HG02571 (cell line): Measurements from ENCODE around the gene MAP4K4.
"Not testable (repeated sequence)": the region's sequence is repeated elsewhere in the genome, so short reads cannot be mapped to it uniquely, and the experiment has no call there.

Experiments used
- ATAC-seq: cut with Tn5 transposase; IDR thresholded peaks from one replicate; pipeline ENCODE4 v1.9.1; 2021; ENCODE audit warnings: mild to moderate bottlenecking, moderate library complexity; ENCODE audit not compliant: unreplicated experiment

The MAP4K4 gene

GRCh38 chr2:101763496-101764333 lies 66.2 kb downstream of the MAP4K4 start:
- no peak for ATAC-seq

DNA sequence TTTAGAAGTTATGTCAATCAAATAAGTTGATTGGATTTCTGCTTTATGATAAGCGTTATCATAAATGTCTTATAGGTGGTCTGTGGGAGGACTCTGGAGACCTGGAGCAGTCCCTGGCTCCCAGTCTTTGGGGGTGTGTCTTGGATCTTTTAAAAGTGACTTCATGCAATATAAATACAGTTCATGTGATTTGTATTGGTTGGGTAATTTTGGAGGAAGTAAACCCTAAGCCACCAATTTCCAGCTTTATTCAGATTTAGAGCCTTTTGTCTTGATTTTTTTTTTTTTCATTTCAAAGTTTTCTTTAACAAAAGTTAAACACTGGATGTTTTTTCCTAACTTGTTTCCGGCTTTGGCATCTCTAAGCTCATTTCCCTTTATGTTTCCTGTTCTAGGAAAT lies 68.8 kb downstream of the MAP4K4 start:
- ATAC-seq: no peak

- ATAC-seq: no peak
Observed at GRCh38 chr2:101766871-101767739, 69.6 kb downstream of the MAP4K4 start.

DNA sequence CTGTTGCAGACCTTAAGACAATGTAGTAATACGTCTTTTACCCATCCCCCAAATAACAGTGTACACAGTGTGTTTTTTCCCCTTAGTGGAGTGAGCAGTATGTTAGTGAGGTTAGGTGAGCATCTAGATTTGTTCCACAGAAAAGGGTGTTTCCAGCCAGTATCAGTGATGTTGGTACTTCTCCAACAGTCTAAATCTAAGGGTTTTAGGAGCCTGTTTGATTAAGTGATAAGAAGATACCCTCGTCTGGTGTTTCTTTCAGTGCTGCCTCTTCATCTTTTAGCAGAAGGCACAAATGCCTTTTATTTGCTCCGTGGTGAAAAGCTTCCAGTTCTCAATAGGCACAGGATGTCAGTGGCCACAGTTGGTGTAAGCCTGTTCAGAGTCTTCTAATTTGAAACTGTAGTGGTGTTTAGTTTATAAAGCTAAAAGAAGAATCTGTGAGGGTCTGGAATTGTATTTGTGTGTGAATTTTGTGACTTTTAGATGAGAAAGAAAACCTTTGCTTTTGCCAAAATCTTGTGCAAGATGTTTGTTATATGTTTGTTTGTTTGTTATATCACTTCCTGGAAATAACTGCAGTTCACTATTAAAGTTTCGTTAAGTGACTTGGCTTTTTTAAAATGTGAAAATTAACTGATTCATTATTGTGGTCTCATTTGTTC lies 71.2 kb downstream of the MAP4K4 start:
- ATAC-seq: no peak

- ATAC-seq: not testable (repeated sequence)
Observed at GRCh38 chr2:101769726-101770125, 72.2 kb downstream of the MAP4K4 start.

DNA sequence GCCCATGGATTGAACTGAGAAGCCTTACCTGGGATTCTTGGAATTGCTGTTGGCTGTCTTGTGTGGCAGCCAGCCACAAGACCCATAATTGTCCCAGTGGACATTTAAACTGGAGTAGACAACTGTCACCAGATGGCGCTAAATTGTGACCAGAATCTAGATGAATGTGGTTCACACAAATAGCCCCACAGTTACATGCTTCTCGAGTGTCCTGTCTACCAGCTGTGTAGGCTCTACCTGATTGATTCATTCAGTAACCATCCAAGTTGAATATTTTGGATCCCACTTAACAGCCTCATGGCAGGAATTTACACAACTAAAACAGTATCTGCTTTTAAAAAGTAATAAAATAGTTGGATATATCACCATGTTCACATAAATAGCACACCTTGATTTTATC lies 73.2 kb downstream of the MAP4K4 start:
- peak; percentile 70 for ATAC-seq

- no peak for ATAC-seq
Observed at GRCh38 chr2:101771227-101771902, 73.9 kb downstream of the MAP4K4 start.

DNA sequence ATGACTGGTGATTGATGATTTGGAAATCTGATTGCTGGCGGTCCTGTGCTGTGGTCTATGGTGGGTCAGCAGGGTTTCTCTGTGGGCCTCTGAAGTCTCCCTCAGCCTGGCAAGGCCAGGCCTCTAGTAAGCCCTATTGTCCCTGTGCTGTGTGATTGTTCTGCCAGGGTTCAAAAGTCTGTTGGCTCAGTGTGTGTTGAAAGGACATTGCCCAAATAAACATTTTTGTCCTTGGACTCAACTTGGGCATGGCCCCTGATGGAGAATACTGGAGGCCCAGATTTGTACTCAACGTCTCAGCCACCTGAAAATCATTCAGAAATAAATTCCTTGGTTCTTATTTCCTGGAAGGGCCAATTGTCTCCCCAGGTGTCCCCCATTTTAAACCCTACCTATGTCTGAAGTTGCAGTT lies 74.4 kb downstream of the MAP4K4 start:
- ATAC-seq: no peak

GRCh38 chr2:101773137-101773536 lies 75.6 kb downstream of the MAP4K4 start:
- no peak for ATAC-seq

DNA sequence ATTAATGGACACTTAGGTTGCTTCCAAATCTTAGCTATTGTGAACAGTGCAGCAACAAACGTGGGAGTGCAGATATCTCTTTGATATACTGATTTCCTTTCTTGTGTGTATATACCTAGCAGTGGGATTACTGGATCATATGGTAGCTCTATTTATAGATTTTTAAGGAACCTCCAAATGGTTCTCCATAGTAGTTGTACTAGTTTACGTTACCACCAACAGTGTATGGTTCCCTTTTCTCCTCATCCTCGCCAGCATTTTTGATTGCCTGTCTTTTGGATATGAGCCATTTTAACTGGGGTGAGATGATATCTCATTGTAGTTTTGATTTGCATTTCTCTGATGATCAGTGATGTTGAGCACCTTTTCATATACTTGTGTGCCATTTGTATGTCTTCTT lies 76.5 kb downstream of the MAP4K4 start:
- ATAC-seq: not testable (repeated sequence)

- no peak for ATAC-seq
Observed at GRCh38 chr2:101775092-101775491, 77.6 kb downstream of the MAP4K4 start.

GRCh38 chr2:101775636-101776035 lies 78.1 kb downstream of the MAP4K4 start:
- ATAC-seq: no peak

GRCh38 chr2:101776172-101777043 lies 78.9 kb downstream of the MAP4K4 start:
- ATAC-seq: no peak

DNA sequence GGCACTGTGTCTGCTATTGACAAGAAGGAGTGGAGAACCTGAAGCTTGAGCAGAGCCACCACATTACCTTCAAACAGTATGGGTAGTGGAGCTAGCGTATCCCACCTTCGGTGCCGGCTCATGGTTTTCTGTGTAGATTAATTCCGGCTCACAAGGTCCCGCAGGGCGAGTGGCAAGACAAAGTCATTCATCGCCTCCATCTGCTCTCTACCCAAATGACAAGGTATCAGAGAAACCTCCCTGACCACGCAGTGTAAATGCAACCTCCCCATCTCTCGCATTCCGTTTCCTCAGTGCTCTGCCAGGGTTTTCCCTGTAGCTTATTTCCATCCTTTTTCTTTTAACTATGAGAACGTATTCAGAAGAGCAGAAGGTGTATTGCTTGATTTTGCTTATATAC lies 79.8 kb downstream of the MAP4K4 start:
- ATAC-seq: no peak

DNA sequence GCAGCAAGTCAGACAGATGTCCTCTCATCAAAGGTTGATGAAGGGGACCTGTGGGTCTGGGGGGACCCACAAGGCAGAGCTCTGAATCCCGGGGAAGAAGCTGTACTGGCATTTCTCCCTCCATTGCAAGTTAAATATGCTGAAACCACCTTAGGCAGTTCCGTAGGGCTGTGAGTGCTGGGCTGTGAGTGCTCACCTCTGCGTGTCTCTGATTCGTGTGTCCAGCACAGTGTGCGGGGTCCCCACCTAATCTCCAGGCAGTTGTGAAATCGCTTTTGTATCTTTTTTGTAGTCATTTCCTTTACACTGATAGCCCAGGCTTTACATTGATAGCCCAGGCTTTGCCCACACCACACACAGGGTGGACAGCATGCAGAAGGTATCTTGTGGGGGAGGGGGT lies 80.6 kb downstream of the MAP4K4 start:
- no peak for ATAC-seq

DNA sequence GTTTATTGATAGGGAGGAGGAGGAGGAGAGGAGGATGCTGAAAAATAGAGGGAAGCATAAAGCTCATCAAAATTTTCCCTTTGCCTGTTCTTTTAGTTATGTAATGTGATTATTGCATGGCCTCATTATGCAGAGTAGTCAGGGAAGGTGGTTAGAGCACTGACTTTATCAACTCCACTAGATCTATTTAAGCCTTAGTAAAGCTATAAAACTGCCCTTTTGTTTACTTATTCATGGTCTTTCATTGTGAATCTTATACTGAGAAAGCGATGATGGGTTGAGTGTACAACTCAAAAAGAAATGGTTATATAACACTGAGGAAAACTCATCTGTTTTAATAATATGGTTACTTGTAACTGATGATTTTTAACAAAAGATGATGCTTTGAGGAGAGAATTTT lies 81.7 kb downstream of the MAP4K4 start:
- ATAC-seq: no peak

DNA sequence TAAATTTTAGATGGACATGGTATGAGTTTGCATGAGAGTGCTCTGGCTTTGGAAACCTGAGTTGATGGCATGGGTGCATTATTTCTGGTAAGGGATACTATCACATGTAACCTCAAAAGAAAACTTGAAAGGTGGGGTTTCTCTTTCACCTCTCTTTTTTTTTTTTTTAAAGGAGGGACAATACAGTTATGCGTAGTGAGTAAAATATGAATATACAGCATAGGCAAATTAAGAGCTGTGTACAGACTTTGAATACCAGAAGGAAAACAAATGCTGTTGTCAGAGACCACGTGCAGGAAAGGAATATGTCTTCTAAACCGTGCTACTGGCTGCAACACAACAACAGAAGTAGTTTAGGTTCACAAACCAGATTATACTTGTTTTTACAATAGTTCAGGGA lies 82.1 kb downstream of the MAP4K4 start:
- no peak for ATAC-seq

DNA sequence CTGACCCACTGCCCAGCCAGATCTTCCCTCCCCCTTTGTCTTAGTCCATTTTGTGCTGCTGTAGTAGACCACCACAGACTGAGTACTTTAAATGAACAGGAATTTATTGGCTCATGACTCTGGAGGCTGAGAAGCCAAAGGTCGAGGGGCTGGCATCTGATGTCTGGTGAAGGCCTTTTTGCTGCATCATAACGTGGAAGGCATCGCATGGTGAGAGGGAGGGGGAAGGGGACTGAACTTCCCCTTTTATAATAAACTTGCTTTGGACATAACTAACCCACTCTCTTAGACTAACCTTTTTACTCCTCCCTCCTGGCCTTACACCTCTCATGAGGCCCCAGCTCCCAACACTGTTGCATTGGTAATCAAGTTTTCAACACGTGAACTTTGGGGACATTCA lies 83.8 kb downstream of the MAP4K4 start:
- ATAC-seq: no peak

DNA sequence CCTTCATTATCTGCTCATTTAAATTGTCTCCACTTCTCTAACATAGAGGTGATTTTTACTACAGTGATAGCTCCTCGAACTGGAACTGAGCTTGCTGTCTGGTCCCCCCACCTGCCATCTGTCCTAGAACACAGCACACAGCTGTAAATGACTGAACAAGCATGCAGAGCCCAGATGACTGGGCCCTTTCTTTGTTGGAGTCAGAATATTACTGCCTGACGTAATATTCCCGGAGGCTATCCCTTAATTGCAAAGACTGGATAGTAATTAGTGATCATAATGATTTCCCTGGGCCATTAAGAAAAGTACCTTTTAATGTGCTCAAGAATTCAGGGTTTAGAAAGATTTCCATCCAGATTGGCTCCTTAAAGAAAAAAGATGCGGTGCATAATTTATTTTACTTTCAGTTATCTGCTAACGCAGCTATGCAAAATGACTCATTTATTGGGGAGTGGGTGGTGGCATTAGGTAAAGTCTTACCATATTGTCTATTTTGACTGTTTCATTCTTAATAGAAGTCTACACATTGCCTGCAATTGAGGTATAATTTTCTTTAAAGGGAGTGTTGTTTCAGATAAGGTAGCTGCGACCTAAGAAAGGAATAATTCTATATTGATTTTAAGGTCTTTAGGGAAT lies 84.4 kb downstream of the MAP4K4 start:
- no peak for ATAC-seq

GRCh38 chr2:101782427-101782792 lies 84.9 kb downstream of the MAP4K4 start:
- no peak for ATAC-seq
